Mammary epithelial cell (primary cell): ENCODE measurements around the gene HDC.

Experiments
- CTCF ChIP-seq, 2 donors: IDR thresholded peaks in 1 of 2; conservative IDR thresholded peaks in 1 of 2; 2 replicates each; pipeline ENCODE4 v1.5.1; 2011 to 2012; ENCODE audit warnings: inconsistent platforms in 2 of 2, low read length in 2 of 2, mild to moderate bottlenecking in 2 of 2, control low read depth in 1 of 2, low read depth in 1 of 2; ENCODE audit not compliant: insufficient read depth in 1 of 2; ENCODE audit errors: extremely low read depth in 1 of 2
- EZH2 ChIP-seq: IDR thresholded peaks from 2 replicates; pipeline ENCODE4 v1.6.1; 2012; ENCODE audit warnings: low read length, inconsistent platforms, borderline replicate concordance

GRCh38 chr15:50218691-50219090, 46.8 kb downstream of the HDC start:
- TF ChIP-seq CTCF (conservative IDR thresholded peaks at IDR 0.05 in 1 of 2, IDR thresholded peaks at IDR 0.05 in 1 of 2; ENCODE audit: extremely low read depth in 1 of 2, insufficient read depth in 1 of 2, low read depth in 1 of 2, low read length in 2 of 2) (no peak), EZH2 (no peak)
